H1 (cell line): ENCODE data around the gene WIPF3.

Source experiments
- CTCF ChIP-seq, 3 experiments: IDR thresholded peaks; 1 replicate in 2 of 3; 2 replicates in 1 of 3; pipeline versions ENCODE4 v1.5.1 to v1.6.1; 2011; ENCODE audit warnings: low read length in 3 of 3, mild to moderate bottlenecking in 3 of 3, inconsistent platforms in 2 of 3, low read depth in 1 of 3, moderate library complexity in 1 of 3; ENCODE audit not compliant: insufficient read depth in 1 of 3; ENCODE audit errors: control extremely low read depth in 1 of 3
- KDM5A ChIP-seq: fragments of 200-600 bp; IDR thresholded peaks from 2 replicates; pipeline ENCODE4 v1.7.1; 2012; ENCODE audit warnings: mild to moderate bottlenecking, low read length, inconsistent platforms, mixed read lengths
- MAX ChIP-seq: IDR thresholded peaks from 2 replicates; pipeline ENCODE4 v1.6.1; 2012; ENCODE audit warnings: inconsistent platforms

- no peak for TF ChIP-seq CTCF (IDR thresholded peaks at IDR 0.05; ENCODE audit: control extremely low read depth in 1 of 3, insufficient read depth in 1 of 3, low read depth in 1 of 3, low read length in 3 of 3)
- TF ChIP-seq KDM5A: no peak
- TF ChIP-seq MAX: no peak
Measured at GRCh38 chr7:29844559-29844958, 38.3 kb downstream of the WIPF3 start.
